Upper lobe of left lung (tissue), 6 donors: ENCODE measurements around the gene MYO16. TPM values are rescaled to one million over a fixed set of nuclear protein-coding genes. Genes with fewer than 3 reads are reported as not detected.
A peak's percentile ranks its signal among the peaks of the same experiment; 100 is the strongest.

Source experiments
- ATAC-seq, 2 donors: fragments of 200-7000 bp; cut with Tn5 transposase; one replicate each; pipeline ENCODE4 v1.9.1; 2022; ENCODE audit warnings: mild to moderate bottlenecking in 2 of 2, moderate library complexity in 2 of 2; ENCODE audit not compliant: low FRiP score in 2 of 2
- DNase-seq, 2 donors: peaks; one replicate each; pipeline ENCODE4 v3.0.0-alpha.2; 2019 to 2020
- H3K27ac ChIP-seq, 4 donors: fragments of 200-600 bp; sonication (generic); one replicate each; pipeline ENCODE4 v1.5.1; 2016 to 2019
- H3K27me3 ChIP-seq, 4 donors: fragments of 200-600 bp; sonication (generic); one replicate each; pipeline ENCODE4 v1.5.1; 2017 to 2019
- H3K36me3 ChIP-seq, 4 donors: fragments of 200-600 bp; sonication (generic); one replicate each; pipeline ENCODE4 v1.5.1; 2016 to 2019
- H3K4me1 ChIP-seq, 4 donors: fragments of 200-600 bp; sonication (generic); one replicate each; pipeline ENCODE4 v1.5.1; 2018 to 2019
- H3K4me3 ChIP-seq, 4 donors: fragments of 200-600 bp; sonication (generic); one replicate each; pipeline ENCODE4 v1.5.1; 2017 to 2019; ENCODE audit warnings: mild to moderate bottlenecking in 2 of 4, moderate library complexity in 1 of 4
- H3K9me3 ChIP-seq, 4 donors: fragments of 200-600 bp; sonication (generic); one replicate each; pipeline ENCODE4 v1.5.1; 2018 to 2019
- CTCF ChIP-seq, 6 experiments: fragments of 450-650 bp in 4 of 6; fragments of 200-600 bp in 2 of 6; sonication (generic) in 2 of 6; IDR thresholded peaks; one replicate each; pipeline ENCODE4 v1.5.1; 2016 to 2019; ENCODE audit warnings: antibody characterized with exemption in 6 of 6
- EP300 ChIP-seq, 4 donors: sonication (generic); formaldehyde crosslinking; IDR thresholded peaks; one replicate each; pipeline ENCODE4 v1.5.1; 2017; ENCODE audit warnings: antibody characterized with exemption in 4 of 4, control low read depth in 2 of 4
- POLR2A ChIP-seq, 4 donors: fragments of 450-650 bp; IDR thresholded peaks; one replicate each; pipeline ENCODE4 v1.5.1; 2016 to 2017; ENCODE audit warnings: antibody characterized with exemption in 4 of 4, mild to moderate bottlenecking in 2 of 4
- POLR2AphosphoS5 ChIP-seq, 2 donors: sonication (generic); formaldehyde crosslinking; IDR thresholded peaks; one replicate each; pipeline ENCODE4 v1.5.1; 2017; ENCODE audit warnings: antibody characterized with exemption in 2 of 2
- WGBS, 2 donors: methylation state at CpG; one replicate each; pipeline ENCODE4 v1.1.5; 2017 to 2018; 5-methylcytosine and 5-hydroxymethylcytosine counted together
- total RNA-seq, 6 donors: library from RNA; depleted of rRNA in 4 of 6; stranded (reverse); fragments of >200 nt in 4 of 6; gene quantifications; one replicate each; pipeline versions ENCODE4 v1.1.0 to v1.2.1, GENCODE V29; 2016 to 2021
- donor health status: DM: no; HTN: no; CAD: no; lungs with moderate emphysema.
- donor health status: DM: no; HTN: yes; CAD: no; lungs with severe emphysema.

MYO16 gene
- total RNA-seq, 6 donors from 2014 or later: under 0.01 to 0.55 (median 0.20) TPM; not detected in 1

GRCh38 chr13:109119896-109120295 lies 490.5 kb downstream of the MYO16 start:
- Histone ChIP-seq H3K27me3 (no peaks in the 10 kb centered on the region), H3K4me3 (no peak overlapping the region), H3K36me3 (no peaks in the 10 kb centered on the region), H3K9me3 (no peaks in the 10 kb centered on the region), H3K27ac (no peak overlapping the region), H3K4me1 (no peaks in the 10 kb centered on the region)
- DNase-seq (no peak), ATAC-seq (no peak)
- WGBS, 2 donors: 45 to 70% methylated on average over 1 of the region's 1 CpG
- TF ChIP-seq EP300 (IDR thresholded peaks at IDR 0.05) (no peak), POLR2A (IDR thresholded peaks at IDR 0.05) (no peak), POLR2AphosphoS5 (IDR thresholded peaks at IDR 0.05) (no peak), CTCF (IDR thresholded peaks at IDR 0.05) (no peak)

GRCh38 chr13:109121826-109122225 lies 492.4 kb downstream of the MYO16 start:
- whole genome bisulfite sequencing, 2 donors: 96 to 97% methylated on average over 4 to 5 of the region's 5 CpGs
- no peak for ATAC-seq

GRCh38 chr13:109123971-109124370 lies 494.6 kb downstream of the MYO16 start:
- Histone ChIP-seq H3K36me3 (no peaks in the 10 kb centered on the region), H3K27ac (no peak overlapping the region), H3K4me1 (no peaks in the 10 kb centered on the region), H3K27me3 (no peaks in the 10 kb centered on the region), H3K4me3 (no peak overlapping the region), H3K9me3 (no peaks in the 10 kb centered on the region)
- 78 to 82% methylated on average over 2 of the region's 2 CpGs for WGBS, 2 donors
- TF ChIP-seq POLR2AphosphoS5 (IDR thresholded peaks at IDR 0.05) (no peak), CTCF (IDR thresholded peaks at IDR 0.05) (no peak), EP300 (IDR thresholded peaks at IDR 0.05) (no peak), POLR2A (IDR thresholded peaks at IDR 0.05) (no peak)
- ATAC-seq: no peak
- no peak for DNase-seq

More at GRCh38 chr13:109121826-109122225, 492.4 kb downstream of the MYO16 start:
- Histone ChIP-seq H3K9me3 (no peaks in the 10 kb centered on the region), H3K27ac (no peak overlapping the region), H3K4me3 (no peak overlapping the region), H3K36me3 (no peaks in the 10 kb centered on the region), H3K27me3 (no peaks in the 10 kb centered on the region), H3K4me1 (no peaks in the 10 kb centered on the region)
- DNase-seq: no peak
- no peak for TF ChIP-seq POLR2AphosphoS5 (IDR thresholded peaks at IDR 0.05)
- TF ChIP-seq EP300 (IDR thresholded peaks at IDR 0.05): no peak
- TF ChIP-seq POLR2A (IDR thresholded peaks at IDR 0.05): no peak
- TF ChIP-seq CTCF (IDR thresholded peaks at IDR 0.05): no peak

GRCh38 chr13:109126178-109126577 lies 496.8 kb downstream of the MYO16 start:
- no peaks in the 10 kb centered on the region for H3K27me3 ChIP-seq
- H3K9me3 ChIP-seq: no peaks in the 10 kb centered on the region
- WGBS, 2 donors: 76 to 81% methylated on average over 5 of the region's 5 CpGs
- H3K36me3 ChIP-seq: no peaks in the 10 kb centered on the region
- no peak overlapping the region for H3K27ac ChIP-seq
- no peak for TF ChIP-seq POLR2AphosphoS5 (IDR thresholded peaks at IDR 0.05)
- no peak for TF ChIP-seq EP300 (IDR thresholded peaks at IDR 0.05)
- TF ChIP-seq CTCF (IDR thresholded peaks at IDR 0.05): no peak
- DNase-seq: no peak
- H3K4me1 ChIP-seq: peaks cover 0 to under 1% (median 0%) of the 10 kb centered on the region in 4 donors
- H3K4me3 ChIP-seq: no peak overlapping the region
- ATAC-seq: no peak

GRCh38 chr13:109126891-109127641 lies 497.7 kb downstream of the MYO16 start:
- no peak overlapping the region for H3K4me3 ChIP-seq
- no peaks in the 10 kb centered on the region for H3K9me3 ChIP-seq
- no peaks in the 10 kb centered on the region for H3K27me3 ChIP-seq
- WGBS, 2 donors: 90 to 92% methylated on average over 29 to 34 of the region's 34 CpGs
- H3K4me1 ChIP-seq: peaks cover 0 to 10% (median 3%) of the 10 kb centered on the region in 4 donors
- ATAC-seq: peak in 1 of 2 donors; percentile 40
- no peaks in the 10 kb centered on the region for H3K36me3 ChIP-seq
- DNase-seq: peak in 1 of 2 donors; percentile 70
- TF ChIP-seq POLR2A (IDR thresholded peaks at IDR 0.05): no peak
- no peak overlapping the region for H3K27ac ChIP-seq
